Fibroblast of skin of left quadriceps (primary cell): ENCODE data around the gene TEX29.

Experiments
- DNase-seq, 2 experiments: peaks; one replicate each; pipeline ENCODE4 v3.0.0-alpha.2; 2013; ENCODE audit warnings: low read depth in 2 of 2

The TEX29 gene

DNA sequence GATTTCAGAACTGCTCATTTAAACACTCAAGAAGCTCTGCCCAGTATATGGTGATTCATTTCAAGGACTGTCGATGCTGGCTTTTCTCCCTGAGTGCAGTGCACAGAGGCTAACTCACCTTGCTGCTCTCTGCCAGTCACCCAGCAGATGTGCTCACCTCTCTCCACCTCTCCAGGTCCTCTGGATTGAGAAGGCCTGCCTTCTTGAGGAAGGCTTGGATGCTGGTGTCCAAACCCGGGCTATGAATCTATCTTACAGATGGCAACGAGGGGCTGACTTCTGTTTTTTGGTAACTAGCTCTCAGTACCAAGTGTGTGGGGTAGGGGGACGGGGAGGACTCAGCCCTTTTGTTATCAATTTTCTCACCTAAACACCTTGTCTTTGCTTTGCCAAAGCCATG, 47.6 kb downstream of the TEX29 start:
- DNase-seq: no peak

DNA sequence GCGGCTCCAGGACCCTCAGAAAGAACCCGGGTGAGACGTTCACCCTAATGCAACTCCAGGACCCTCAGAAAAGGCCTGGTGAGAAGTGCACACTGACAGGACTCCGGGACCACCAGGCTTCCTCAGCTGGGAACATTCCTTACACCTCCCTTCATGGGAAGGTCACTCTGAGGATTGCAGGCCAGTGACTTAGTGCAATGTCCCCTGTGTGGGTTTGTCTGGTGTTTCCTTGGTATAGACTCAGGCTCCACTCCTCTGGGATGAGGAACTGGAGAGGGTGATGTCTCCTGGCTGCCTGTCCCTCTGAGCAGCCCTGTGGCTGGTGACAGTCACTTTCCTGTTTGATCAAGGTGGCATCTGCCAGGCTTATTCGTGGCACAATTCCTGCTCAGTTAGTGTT, 49.7 kb downstream of the TEX29 start:
- DNase-seq: no peak

DNA sequence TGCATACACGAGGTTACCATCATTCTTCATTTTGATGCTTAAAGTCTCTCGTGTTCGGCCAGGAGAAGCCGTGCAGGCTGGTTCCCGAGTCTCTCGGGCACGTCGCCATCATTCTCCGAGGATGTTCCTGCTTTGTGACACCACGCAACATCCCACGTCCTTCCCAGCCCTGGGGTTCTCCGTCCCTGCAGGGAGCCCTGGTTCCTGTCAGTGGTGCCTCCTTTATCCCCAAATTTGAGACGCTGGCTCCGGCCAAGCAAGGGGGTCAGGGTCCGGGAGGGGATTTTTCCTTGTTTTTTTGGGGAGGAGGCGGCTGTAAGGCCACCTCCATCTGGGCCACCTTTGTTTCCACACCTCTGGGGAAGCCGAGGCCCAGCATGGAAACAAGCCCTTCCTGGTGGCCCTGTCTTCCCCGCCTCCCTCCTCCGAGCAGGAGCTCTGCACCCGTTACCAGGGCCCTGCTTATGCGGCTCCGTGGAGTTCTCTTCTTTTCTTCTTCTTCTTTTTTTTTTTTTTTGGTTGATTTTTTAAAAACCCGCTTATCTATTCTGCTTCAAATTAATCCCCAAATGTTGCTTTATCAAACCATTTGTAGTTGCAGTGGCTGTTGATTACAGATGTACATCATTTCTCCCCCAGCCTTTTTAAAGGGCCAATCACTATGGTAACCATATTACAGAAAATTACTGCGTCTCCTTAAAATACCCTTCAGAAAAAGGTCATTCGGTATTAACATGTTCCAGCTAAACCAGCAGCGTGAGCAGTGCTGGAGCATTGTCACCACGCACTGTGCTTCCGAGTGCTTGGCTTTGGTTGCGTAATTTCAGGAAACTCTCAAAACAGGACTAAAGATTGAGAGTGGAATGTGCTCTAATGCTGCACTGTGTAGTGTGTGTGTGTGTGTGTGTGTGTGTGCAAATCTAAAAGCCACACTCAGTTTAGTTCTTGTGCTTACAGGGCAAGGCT, 50.4 kb downstream of the TEX29 start:
- DNase-seq: peak; percentile 8 to 11

DNA sequence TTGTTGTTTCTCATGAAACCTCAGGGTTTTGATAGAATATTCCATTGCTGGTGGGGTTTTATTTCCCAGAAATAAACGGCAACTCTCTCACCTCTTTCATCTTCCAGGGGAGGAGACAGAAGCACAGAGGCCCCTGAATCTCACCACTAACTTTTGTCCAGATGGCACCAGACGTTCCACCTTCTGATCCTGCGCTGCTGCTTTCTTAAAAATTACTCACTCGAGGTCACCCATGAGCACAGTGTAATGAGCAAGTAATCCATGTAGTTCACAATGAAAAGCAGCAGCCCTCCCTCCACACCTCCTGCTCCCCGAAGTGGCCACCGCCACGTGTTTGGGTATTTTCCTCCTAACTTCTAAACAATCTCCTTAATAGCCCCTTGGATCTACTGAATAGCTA, 51.3 kb downstream of the TEX29 start:
- DNase-seq: no peak

DNA sequence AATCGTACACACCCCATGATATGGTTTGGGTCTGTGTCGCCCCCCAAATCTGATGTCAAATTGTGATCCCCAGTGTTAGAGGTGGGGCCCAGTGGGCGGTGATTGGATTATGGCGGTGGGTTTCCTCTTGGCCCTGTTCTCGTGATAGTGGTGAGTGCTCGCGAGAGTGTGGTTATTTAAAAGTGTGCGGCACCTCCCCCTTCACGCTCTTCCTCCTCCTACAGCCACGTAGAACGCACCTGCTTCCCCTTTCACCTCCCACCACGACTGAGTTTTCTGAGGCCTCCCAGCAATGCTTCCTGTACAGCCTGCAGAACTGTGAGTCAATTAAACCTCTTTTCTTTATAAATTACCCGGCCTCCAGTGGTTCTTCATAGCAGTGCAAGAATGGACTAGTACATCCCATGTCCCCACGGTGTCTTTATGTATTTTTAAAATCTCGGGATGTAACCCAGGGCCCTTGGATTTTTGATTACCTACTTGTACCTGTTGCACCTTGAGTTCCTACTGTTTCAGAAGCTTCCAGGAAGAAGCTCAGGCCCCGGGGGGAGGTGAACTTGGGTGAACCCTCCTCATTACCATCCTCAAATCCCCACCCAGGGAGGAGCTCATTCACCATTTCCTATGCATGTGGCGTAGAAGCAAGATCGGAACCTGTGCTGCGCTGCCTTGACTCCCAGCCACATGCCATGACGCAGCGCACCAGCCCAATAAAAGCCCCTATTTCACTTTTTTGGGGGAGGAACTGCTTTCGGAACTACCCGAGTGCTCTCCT, 52.4 kb downstream of the TEX29 start:
- DNase-seq: no peak

DNA sequence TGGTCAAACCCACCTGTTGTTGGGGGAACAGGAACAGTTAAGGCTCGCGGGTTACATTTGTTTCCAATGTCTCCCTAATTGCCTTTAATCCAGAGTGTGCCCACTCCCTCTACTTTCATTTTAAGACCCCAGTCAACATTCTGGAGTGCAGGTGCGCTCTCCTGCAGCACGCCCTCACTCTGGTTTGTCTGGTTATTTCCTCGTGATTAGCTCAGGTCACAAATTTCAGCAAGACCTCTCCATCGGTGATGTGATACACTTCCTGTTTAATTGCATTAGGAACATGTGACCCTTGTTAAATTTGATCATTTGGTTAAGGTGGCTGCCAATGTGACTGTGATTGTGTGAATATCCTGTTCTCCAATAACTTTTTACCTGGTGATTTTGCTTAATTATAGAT, 53.0 kb downstream of the TEX29 start:
- no peak for DNase-seq

DNA sequence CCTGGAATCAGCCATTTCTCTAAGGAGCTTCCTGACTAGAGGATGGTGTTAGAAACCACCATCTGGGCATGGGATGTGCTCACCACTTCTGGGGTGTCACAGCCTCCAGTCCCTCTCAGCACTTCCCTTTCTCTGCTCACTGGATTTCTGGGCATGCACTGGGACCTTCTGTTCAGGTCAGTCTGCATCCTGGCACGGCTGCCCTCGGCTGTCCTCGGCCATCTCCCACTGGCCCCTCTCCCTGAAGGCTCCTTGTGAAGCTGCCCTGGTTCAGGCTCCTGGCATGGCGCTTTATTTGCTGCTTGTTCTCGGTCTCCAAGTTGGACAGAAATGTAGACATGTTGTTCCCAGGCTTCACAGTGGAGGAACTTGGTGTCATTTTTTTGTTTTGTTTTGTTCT, 60.0 kb downstream of the TEX29 start:
- DNase-seq: no peak

DNA sequence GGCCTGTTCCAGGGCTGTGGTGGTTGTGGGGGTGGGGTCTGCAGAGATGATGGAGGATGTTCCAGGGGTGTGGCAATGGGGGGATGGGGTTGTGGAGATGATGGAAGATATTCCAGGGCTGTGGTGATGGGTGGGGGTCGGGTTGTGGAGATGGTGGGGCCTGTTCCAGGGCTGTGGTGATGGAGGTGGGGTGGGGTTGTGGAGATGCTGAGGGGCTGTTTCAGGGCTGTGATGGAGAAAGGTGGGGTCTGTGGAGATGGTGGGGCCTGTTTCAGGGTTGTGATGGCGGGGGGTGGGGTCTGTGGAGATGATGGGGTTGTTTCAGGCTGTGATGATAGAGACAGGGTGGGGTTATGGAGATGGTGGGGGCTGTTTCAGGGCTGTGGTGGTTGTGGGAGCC, 62.0 kb downstream of the TEX29 start:
- DNase-seq: no peak

DNA sequence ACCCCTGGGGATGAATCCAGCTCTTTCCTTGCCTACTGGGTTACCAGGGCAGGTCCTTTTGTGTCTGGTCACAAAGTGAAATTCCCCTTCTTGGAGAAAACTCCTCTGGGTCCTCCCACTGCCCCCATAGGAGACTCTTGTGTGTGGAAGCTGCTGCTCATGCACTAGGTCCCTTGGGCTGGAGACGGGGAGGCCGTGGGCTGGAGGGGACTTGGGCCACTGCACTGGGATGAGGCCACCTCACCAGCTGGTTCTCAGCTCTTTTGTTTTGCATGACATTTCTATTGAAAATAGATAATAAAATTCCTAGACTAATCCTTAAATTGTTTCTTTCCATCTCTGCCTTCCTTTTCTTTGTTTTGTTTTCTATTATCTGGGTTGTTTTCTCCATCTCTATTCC, 62.4 kb downstream of the TEX29 start:
- DNase-seq: no peak

DNA sequence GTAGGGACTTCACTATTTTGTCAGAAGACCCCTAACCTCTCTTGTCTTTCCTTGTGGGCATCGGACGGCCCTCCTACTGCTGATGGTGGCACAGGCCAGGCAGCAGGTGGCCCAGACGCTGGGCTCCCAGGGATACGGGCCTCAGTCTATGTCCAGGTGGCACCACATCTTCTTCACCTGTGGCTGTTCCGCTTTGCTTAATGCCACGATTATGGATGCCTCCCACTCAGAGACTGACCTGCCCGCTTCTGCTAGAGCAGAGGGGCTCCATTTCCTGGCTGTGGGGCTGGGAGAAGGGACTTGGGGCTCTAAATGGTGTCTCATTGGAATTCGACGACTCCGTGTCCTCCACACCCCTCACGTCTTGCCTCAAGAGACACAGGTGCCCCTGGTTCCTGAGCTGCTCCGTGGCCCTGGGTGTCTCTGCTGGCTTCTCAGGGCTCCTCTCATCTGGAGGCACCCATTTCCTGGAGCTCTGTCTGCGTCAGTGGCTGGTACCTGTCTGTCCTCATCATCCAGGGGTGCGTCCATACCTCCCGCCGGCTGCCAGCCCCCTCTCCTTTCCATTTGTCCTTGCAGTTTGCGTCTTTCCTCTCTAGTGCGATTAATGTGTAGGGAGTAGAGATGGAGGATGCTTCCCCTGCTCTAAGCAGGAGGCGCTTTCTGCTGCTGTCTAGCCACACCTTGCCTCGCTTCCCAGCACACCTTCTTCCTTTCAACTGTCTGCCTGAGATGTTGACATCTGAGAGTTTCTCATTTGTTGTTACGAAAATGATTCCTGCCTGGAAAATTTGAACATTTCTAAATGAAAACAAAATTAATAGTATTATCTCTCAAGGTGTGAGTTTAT, 63.4 kb downstream of the TEX29 start:
- no peak for DNase-seq

DNA sequence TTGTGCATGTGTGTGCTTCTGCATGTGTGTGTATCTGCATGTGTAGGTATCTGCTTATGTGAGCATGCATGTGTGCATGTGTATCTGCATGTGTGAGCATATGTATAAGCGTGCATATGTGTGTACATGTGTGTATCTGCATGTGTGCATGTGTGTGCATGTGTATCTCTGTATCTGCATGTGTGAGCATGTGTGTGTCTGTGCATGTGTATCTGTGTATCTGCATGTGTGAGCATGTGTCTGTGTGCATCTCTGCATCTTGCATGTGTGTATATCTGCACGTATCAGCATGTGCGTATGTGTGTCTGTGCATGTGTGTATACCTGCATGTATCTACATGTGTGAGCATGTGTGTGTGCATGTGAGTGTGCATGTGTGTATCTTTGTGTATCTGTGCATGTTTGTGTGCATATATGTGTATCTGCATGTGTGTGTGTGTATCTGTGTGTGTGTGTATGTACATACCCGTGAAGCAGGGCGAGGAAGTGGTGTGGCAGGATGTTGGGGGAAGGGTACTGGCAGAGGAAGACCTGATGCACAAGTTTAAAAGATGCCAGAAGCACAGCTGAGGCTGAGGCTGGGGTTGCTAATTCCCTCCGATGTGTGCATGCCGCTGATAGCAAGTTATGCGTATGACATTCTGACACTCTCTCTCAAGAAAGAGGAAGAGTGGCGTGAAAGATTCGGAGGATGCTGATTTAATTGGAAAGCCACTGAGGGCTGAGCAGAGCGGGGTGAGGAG, 64.2 kb downstream of the TEX29 start:
- no peak for DNase-seq

DNA sequence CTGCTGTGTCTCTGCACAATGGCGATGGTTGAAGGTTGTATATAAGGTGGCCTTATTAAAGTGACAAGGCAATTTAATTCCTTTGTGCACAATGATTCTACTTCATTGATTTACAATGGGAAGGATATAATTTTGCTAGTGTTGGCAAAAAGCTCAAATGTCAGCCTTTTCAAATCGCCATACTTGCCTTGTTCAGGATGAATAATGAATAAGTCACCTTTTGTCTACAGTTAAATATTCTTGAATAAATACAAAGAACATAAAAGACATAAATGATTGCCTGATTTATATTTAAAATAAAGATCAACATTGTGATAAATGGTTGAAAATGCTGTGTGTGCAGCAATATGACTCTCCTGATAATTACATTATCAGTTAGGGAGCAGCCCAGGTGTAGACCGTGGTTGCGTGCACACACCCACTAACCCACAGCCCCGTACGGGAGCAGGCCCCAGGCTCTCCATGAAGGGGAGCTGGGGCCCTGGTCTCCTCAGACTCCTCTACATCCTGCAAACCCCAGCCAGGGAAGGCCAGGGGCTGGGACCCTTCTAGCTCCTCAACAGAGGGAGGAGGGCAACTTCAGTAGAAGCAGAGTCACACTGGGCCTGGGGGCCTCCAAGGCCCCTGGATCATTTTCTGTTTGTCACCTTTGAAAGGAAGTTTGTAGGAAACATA, 64.9 kb downstream of the TEX29 start:
- no peak for DNase-seq

DNA sequence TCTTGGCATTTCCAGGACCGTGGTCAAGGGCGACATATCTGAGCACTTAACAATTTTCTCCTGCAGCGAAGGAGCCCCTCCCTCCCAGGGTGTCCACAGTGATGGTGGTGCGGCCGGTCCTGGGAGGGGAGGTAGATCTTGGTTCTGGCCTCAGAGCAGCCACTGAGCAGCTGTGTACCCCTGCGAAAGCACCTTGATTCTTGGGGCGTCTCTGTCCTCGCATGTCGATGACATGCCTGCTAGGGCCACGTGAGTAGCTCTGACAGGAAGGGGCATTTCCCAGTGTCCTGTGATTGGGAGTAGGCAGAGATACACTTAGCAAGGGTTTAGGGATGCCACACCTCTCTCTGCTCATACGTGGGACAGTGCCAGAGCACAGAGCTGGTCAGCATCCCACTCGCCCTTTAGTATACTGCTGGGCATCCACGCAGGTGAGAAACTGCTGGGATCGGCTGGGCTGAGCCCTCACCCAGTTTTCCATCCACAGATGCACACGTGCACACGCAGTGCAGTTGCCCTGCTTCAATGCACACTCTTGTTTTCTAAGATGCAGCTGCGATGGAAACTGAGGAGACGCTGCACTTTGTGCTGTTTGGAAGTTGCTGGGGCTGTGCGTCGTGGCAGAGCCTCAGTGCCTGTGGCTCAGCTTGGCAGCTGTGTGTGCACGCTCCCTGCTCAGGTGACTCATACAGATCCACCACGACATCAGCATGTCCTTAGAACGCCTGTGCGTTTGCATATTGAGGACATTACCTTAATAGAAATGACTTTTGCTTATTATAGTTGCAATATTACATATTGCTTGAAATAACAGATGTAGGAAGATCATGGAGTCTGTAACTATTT, 66.8 kb downstream of the TEX29 start:
- DNase-seq: no peak

DNA sequence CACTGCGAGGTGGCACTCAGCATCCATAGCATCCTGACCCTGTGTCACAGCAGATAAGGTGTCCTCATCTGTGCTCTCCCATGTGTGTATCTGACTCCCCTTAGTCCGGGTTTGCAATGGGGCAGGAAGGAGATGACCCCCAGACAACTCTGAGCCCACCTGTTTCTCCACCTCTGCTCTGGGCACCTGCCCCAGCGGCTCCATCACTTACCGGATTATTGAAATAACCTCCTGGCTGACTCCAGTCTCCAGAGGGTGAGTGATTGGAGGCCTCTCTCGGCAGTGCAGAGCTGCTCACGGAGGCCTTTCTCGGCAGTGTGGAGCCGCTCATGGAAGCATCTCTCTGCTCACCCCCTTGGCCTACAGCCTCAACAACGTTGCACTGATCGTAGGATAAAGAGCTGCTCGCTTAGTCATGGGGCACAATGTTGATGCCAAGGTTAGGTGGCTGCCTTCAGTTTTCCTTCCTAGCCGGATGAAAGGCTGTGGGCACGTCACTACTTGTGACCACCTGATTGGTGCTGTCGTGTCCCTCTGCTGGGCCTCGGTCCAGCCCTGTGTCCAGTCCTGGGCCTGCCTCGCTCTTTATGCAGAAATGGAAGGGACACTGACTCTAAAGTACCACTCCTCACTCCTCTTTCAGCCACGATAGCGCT, 67.6 kb downstream of the TEX29 start:
- DNase-seq: no peak

DNA sequence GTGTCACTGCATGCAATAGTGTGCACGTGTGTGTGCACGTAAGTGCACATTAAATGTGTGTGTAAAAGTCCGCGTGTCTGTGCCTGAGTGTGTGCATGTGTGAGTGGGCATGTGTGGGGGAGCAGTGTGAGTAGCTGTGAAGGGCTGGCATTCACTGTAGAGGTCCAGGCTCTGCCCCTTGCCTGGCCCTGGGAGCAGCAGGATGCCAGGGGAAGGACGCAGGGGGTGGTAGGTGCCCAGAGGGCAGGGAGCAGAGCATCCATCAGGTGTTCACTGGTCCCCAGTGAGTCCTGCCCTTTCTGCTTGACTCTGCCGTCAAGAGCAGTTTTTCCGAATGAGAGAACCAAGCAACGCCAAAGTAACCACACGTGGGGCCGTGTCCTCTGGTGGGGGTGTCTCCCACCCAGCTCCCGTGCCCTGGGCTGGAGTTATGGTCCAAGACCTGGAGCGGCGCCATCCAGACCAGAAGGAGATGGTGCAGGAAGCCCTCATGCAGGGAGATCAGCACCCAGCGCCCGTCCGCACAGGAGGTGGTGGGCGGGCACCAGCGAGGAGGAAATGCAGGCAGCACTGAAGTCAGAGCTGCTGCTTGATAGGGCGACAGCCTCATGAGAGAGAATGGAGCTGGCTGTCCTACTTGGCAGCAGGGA, 68.5 kb downstream of the TEX29 start:
- no peak for DNase-seq

DNA sequence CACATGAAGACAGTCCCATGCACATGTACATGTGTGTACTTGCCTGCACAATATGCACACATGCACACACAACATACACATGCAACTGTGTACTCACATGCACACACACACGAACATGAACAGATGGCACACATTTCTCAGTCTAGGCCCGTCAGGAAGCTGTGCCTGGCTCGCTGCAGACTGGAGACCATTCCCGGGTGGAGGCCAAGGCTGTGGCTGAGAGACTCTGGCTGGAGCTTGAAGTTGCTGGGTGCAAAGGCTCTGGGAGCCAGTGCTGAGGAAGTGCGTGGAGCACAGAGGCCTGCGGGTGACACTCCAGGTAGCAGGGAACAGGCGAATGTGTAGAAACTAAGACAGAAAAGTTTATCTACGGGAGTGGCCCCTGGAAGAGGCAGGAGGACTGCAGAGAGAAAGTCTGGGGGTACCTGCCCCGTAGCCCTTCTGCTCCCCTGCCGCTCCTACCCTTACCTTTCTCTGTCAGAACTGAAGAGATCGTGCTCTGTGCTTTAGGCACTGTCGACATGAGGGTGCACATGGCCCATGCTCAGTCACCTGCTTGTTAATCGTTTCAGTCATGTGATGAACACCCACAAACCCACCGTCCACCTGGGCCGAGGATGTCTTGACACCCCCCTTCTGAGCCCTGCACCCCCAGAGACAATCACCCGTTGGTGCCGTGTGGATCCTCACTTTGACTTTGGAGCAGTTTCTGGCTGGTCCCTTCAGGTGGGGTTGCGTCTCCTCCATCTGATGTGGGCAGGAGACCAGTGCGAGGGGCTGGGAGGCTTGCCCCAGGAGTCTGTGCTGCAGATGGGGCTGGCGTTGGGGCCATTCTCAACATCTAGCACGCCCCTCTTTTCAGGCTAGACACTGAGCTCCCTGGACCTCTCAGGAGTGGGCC, 69.4 kb downstream of the TEX29 start:
- no peak for DNase-seq

DNA sequence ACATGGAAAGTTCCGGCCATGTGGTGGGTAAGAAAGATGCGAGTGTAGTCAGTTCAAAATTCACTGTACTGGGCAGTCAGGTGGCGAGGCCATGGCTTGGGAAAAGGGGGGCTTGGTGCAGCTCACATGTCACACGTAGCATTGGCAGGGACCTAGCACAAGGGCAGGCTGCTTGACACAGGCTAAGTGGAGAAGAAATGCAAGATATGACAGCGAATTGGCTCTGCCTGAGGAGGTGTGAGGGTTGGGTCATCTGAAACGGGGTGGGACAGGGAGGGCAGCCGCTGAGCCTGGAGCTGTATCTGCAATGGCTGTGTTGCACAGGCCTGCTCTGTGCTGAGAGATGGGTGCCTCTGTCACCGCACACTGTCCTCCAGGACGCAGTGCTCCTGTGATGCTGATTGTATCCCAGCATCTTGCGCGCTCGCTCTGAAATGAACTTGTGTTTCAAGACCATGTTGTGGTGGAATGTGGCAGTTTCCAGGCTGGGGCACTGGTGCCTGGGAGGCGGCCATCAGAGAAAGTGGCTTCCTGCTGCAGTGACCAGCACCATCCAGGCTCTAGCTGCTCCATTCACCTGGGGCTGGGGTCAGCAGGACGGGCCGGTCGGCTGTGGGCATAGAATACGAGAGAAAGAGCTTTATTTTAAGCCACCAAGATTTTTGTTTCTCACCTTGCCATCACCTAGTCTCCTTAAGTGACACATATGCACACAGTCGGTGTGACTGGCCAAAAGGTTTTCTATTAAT, 70.3 kb downstream of the TEX29 start:
- DNase-seq: no peak
